NCI-H748 (cell line): ENCODE measurements around the gene KIZ.
A peak's percentile ranks its signal among the peaks of the same experiment; 100 is the strongest.
"Not testable (repeated sequence)": the region's sequence is repeated elsewhere in the genome, so short reads cannot be mapped to it uniquely, and the experiment has no call there.

Source experiments
- DNase-seq: peaks from one replicate; lab custom pipeline; 2025; ENCODE audit not compliant: unreplicated experiment; lab: John Stamatoyannopoulos, UW

Gene KIZ

DNA sequence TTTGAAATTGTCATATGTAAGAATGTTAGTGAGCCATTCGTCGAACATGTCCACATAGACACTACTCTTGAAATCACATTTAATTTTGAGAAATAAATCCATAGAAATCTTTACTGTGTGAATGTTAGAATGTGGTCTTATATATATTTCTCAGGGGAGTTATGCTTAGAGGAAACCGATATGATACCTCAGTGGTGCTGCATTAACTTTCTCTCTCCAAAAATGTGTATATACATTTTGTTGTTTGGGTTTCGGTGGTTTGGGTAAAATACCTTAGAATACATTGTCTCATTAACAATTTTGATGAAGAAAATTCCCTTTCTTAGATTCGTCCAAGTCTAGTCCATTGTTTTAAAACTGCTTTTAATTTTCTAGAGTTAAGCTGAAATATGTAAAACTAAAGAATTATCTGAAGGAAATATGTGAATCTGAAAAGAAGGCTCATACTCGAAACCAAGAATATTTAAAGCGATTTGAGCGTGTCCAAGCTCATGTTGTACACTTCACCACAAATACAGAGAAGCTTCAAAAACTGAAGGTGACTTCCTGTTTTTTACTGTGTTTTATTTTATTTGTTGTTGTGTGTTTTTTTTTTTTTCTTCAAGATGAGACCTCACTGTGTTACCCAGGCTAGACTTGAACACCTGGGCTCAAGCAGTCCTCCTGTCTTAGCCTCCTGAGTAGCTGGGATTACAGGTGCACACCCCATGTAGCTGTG, 10.3 kb downstream of the KIZ start:
- DNase-seq, result no peak

- peak; percentile 21 for DNase-seq
These were observed 11.2 kb downstream of the KIZ start for GRCh38 chr20:21137078-21137477.

- DNase-seq, result no peak
These were observed 14.1 kb downstream of the KIZ start for GRCh38 chr20:21139881-21140566.

DNA sequence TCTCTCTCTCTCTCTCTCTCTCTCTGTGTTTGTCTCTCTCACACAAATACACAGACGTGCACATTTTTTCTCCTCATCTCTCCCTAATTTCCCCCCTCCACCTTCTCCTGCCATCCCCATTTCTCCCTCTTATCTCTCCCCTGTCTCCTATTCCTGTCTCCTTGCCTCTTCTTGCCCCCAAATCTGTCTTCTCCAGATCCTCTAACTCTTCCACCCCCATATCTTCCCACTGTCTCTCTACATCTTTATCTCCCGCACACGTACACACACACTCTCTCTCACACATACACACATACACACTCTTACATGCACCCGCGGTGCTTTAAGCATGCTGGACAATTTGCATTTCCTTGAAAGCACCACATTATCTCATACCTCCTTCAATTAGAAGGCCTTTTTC, 15.9 kb downstream of the KIZ start:
- DNase-seq, result no peak

- DNase-seq, result no peak
These were observed 17.5 kb downstream of the KIZ start for GRCh38 chr20:21143194-21143890.

DNA sequence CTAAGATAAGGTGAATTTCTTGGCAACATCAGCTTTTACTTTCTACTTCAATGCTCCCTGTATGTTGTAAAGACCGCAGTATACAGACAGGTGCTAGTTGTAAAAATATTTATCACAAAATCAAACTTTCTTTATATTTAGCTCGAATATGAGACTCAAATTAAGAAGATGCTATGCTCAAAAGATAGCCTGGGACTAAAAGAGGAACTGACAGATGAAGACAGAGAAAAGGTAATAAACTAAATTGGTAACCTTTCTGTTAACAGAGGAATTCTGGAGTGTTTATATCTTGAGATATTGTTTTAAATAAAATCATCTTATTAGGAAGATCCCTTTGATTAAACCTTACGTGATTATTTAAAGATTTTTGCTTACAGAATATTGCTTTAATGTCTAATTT, 19.5 kb downstream of the KIZ start:
- DNase-seq, result no peak

DNA sequence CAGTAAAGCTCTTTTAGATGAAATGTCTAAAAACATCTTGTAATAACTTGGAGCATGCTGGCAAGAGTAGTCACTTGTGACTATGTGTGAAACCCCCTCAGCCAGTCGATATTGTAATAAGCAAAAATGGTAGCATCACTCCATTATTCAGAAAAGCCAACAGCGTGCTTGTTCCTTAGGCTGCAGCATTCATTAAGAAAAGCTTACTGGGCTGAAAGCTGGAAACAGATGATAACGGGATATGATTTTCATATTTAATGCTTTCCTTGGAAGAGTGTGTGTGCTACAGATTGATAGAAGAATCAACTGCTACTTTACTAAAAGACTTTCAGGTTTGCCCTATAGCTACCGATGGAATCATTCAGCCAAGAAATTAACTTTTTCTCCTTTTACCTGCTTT, 20.3 kb downstream of the KIZ start:
- DNase-seq, result no peak

- no peak for DNase-seq
These were observed 21.7 kb downstream of the KIZ start for GRCh38 chr20:21147593-21147992.

- DNase-seq, result no peak
These were observed 23.5 kb downstream of the KIZ start for GRCh38 chr20:21149344-21149743.

GRCh38 chr20:21151791-21152190, 25.9 kb downstream of the KIZ start:
- DNase-seq, result no peak

DNA sequence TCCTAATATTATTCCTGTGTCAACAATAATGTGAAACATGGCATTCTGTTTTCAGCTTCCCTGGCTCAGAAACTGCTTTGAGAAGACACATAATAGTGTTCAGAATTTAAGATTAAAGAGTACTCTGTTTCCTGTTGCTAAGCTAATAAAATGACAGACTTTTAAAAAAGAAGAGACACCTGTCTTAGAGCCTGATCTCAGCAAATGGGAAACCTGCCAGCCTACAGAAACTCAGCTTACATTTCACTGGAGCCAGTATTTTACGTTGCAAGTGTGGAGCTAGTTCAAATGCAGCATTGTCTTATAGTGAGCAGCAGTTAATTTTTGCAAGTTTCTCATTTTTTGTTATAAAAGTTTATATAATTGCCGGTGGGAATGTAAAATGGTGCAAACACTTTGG, 28.8 kb downstream of the KIZ start:
- DNase-seq, result no peak

GRCh38 chr20:21155268-21155667, 29.4 kb downstream of the KIZ start:
- DNase-seq, result no peak

DNA sequence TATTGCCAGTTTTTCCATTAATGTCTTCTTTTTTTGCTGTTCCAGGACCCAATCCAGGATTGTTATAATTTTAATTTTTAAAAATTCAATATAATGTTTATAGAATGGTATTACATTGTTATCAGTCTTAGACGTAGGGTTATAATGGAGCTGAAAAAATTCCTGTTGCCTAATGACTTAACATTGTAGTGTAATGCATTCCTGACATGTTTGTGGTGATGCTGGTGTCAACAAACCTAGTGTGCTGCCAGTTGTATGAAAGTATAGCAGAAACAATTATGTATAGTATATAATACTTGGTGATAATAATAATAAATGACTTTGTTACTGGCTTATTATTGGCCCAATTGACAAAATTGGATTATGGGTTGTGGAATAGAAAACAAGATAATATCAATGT, 30.4 kb downstream of the KIZ start:
- no peak for DNase-seq

DNA sequence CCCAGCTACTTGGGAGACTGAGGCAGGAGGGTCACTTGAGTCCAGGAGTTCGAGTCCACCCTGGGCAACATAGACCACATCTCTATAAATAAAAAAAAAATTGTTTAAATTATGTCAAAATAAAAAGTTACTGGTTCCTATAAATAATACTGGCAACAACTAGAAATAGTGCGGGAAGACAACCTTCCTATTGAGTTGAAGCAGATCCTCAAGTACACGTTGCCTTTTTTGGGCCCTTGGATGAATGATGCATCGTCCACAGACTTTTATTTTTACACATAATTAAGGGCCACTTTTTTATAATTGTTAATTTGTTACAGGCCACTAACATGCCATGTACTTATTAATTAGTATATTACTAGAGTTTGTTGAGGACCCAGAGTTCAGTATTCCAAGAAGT, 31.1 kb downstream of the KIZ start:
- no peak for DNase-seq

DNA sequence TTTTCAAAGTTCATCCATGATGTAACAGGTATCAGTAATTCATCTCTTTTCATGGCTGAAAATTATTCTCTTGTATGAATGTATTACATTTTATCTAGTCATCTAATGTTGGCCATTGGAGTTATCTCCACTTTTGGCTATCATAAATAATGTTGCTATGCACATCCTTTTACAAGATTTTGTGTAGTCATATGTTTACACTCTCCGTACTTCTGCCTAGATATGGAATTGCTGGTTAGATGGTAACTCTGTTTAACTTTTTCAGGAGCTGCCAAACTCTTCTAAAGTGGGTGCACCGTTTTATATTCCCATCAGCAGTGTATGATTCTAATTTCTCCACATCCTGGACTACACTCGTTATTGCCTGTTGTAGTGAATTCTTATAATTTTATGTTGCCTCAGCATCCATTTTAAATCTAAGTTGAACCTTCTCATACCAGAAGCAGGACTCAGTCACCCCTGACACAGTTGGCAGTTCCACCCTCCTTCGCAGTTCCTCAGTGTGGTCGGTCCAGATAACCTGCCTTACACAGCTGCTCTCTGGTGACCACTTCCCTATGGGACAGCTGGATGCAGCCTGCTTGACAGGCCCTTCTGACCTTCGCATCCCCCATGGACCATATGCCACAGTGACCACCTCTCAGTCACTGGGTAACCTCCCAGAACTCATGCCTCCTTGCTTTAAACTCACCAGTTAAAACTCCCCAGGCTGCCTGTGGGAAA, 33.9 kb downstream of the KIZ start:
- DNase-seq, result no peak

- DNase-seq, result no peak
These were observed 36.0 kb downstream of the KIZ start for GRCh38 chr20:21161926-21162325.

- DNase-seq, result no peak
These were observed 36.7 kb downstream of the KIZ start for GRCh38 chr20:21162631-21163030.

GRCh38 chr20:21166801-21167200, 40.9 kb downstream of the KIZ start:
- DNase-seq, result no peak

- no peak for DNase-seq
These were observed 41.4 kb downstream of the KIZ start for GRCh38 chr20:21167261-21167660.

DNA sequence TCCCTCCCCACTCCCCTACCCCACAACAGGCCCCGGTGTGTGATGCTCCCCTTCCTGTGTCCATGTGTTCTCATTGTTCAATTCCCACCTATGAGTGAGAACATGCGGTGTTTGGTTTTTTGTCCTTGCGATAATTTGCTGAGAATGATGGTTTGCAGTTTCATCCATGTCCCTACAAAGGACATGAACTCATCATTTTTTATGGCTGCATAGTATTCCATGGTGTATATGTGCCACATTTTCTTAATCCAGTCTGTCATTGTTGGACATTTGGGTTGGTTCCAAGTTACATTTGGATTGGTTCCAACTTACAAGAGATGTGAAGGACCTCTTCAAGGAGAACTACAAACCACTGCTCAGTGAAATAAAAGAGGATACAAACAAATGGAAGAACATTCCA, 42.2 kb downstream of the KIZ start:
- not testable (repeated sequence) for DNase-seq

- DNase-seq, result no peak
These were observed 46.7 kb downstream of the KIZ start for GRCh38 chr20:21172626-21173025.

DNA sequence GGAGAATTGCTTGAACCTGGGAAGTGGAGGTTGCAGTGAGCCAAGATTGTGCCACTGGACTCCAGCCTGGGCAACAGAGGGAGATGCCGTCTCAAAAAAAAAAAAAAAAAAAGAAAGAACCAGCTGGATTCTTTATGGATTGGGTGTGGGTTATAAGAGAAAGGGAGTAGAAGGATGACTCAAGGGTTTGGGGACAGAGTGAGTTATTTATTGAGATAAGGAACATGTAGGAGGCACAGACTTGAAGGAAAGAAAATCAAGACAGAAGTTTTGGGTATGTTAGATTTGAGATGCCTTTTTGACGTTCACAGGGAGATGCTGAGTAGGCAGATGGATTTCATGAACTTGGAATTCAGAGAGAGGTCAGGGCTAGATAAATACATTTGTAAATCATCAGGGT, 47.6 kb downstream of the KIZ start:
- no peak for DNase-seq
